Body of pancreas (tissue), 4 donors: ENCODE data around the gene COL4A6.

Source experiments
- POLR2A ChIP-seq, 3 donors: fragments of 450-650 bp; IDR thresholded peaks; one replicate each; pipeline ENCODE4 v1.6.1; 2016; ENCODE audit warnings: antibody characterized with exemption in 3 of 3, mild to moderate bottlenecking in 2 of 3
- TF ChIP-seq, protein P1 (sequence below), 7 experiments: fragments of 450-650 bp in 4 of 7; fragments of 200-600 bp in 3 of 7; sonication (generic) in 3 of 7; IDR thresholded peaks; one replicate each; pipeline ENCODE4 v1.5.1; 2016 to 2019; ENCODE audit warnings: antibody characterized with exemption in 7 of 7

DNA sequence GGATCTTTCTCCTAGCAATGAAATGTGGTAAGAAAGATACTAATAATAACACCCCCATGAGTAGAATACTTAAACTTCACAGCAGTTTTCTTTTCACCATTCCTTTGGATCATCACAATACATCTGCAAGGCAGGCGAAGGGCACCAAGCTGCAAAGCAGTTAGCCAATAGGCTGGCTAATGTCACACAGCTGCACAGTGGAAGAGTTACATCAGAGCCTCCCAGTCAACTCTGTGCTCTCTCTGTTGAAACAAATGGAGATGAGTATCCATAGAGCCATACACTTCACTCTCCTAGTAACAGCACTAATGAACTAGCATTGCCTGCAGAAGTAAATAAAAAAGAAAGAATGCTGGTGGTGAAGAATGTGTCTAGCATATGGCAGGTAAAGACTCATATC, 207.6 kb downstream of the COL4A6 start:
- TF ChIP-seq POLR2A (IDR thresholded peaks at IDR 0.05) = no peak
- TF ChIP-seq, protein P1, sequence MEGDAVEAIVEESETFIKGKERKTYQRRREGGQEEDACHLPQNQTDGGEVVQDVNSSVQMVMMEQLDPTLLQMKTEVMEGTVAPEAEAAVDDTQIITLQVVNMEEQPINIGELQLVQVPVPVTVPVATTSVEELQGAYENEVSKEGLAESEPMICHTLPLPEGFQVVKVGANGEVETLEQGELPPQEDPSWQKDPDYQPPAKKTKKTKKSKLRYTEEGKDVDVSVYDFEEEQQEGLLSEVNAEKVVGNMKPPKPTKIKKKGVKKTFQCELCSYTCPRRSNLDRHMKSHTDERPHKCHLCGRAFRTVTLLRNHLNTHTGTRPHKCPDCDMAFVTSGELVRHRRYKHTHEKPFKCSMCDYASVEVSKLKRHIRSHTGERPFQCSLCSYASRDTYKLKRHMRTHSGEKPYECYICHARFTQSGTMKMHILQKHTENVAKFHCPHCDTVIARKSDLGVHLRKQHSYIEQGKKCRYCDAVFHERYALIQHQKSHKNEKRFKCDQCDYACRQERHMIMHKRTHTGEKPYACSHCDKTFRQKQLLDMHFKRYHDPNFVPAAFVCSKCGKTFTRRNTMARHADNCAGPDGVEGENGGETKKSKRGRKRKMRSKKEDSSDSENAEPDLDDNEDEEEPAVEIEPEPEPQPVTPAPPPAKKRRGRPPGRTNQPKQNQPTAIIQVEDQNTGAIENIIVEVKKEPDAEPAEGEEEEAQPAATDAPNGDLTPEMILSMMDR (IDR thresholded peaks at IDR 0.05) = no peak
